HepG2 (cell line): ENCODE measurements around the gene PCGF6. TPM values are rescaled to one million over a fixed set of nuclear protein-coding genes. Genes with fewer than 3 reads are reported as not detected.

Experiments used
- ASH2L ChIP-seq: fragments of 300-600, 200-600 bp; sonication (generic); IDR thresholded peaks from 2 replicates; pipeline ENCODE4 v1.7.0; 2017; ENCODE audit warnings: low read depth, mild to moderate bottlenecking, moderate library complexity, mixed read lengths, low read length; ENCODE audit not compliant: insufficient read length
- CREB1 ChIP-seq, 2 experiments: fragments of 450-650 bp in 1 of 2; IDR thresholded peaks; 2 replicates each; pipeline ENCODE4 v1.6.1; 2016 to 2017; ENCODE audit warnings: control low read depth in 1 of 2, mild to moderate bottlenecking in 1 of 2, missing compliant biosample characterization in 1 of 2, missing genetic modification characterization in 1 of 2
- FOXC1 ChIP-seq: sonication (generic); formaldehyde crosslinking; IDR thresholded peaks from 2 replicates; pipeline ENCODE4 v1.8.0; 2022; ENCODE audit warnings: mild to moderate bottlenecking, missing genetic modification reagents, borderline replicate concordance
- HHEX ChIP-seq: IDR thresholded peaks from 2 replicates; pipeline ENCODE4 v1.6.1; 2016; ENCODE audit warnings: control low read depth
- JUN ChIP-seq: sonication (generic); formaldehyde crosslinking; IDR thresholded peaks from 2 replicates; pipeline ENCODE4 v1.4.0; 2020; ENCODE audit warnings: mild to moderate bottlenecking, missing genetic modification reagents
- JUND ChIP-seq: sonication (generic); formaldehyde crosslinking; IDR thresholded peaks from 2 replicates; pipeline ENCODE4 v1.8.0; 2022; ENCODE audit warnings: mild to moderate bottlenecking, missing genetic modification reagents
- PRMT3 ChIP-seq: sonication (generic); formaldehyde crosslinking; IDR thresholded peaks from 2 replicates; pipeline ENCODE4 v1.8.1; 2022; ENCODE audit warnings: low read depth, mild to moderate bottlenecking, moderate library complexity, missing genetic modification reagents, borderline replicate concordance
- REL ChIP-seq: sonication (generic); formaldehyde crosslinking; conservative IDR thresholded peaks from 2 replicates; pipeline ENCODE4 v1.8.0; 2022; ENCODE audit warnings: mild to moderate bottlenecking, missing genetic modification reagents, moderate library complexity
- SNAI1 ChIP-seq: sonication (generic); formaldehyde crosslinking; IDR thresholded peaks from 2 replicates; pipeline ENCODE4 v1.5.0; 2020; ENCODE audit warnings: mild to moderate bottlenecking, missing genetic modification reagents, borderline replicate concordance
- SOX5 ChIP-seq: IDR thresholded peaks from 2 replicates; pipeline ENCODE4 v1.6.1; 2016; ENCODE audit warnings: borderline replicate concordance
- SUZ12 ChIP-seq: fragments of 150-350 bp; IDR thresholded peaks from 2 replicates; pipeline ENCODE4 v1.6.1; 2014; ENCODE audit warnings: low read depth, low read length
- TSC22D2 ChIP-seq: sonication (generic); formaldehyde crosslinking; IDR thresholded peaks from 2 replicates; pipeline ENCODE4 v1.5.1; 2020; ENCODE audit warnings: missing genetic modification reagents, mild to moderate bottlenecking, borderline replicate concordance
- ZNF260 ChIP-seq: sonication (generic); formaldehyde crosslinking; IDR thresholded peaks from 2 replicates; pipeline ENCODE4 v1.4.0; 2020; ENCODE audit warnings: missing genetic modification reagents, low read depth, mild to moderate bottlenecking, borderline replicate concordance
- ZNF788 ChIP-seq: sonication (generic); formaldehyde crosslinking; IDR thresholded peaks from 2 replicates; pipeline ENCODE4 v1.5.0; 2020; ENCODE audit warnings: mild to moderate bottlenecking, missing genetic modification reagents, borderline replicate concordance
- ZSCAN9 ChIP-seq: IDR thresholded peaks from 2 replicates; pipeline ENCODE4 v1.6.1; 2016; ENCODE audit warnings: borderline replicate concordance
- polyA plus RNA-seq, 8 experiments: library from polyadenylated mRNA; depleted of rRNA in 3 of 8; stranded (reverse) in 7 of 8; unstranded in 1 of 8; fragments of >200 nt; fragmentation: Illumina TruSeq in 4 of 8; extraction: Trizol in 4 of 8; gene quantifications; 2 replicates each; pipeline versions ENCODE4 v1.2.1 to v1.2.3, GENCODE V29; 2011 to 2016; ENCODE audit warnings: low read depth in 4 of 8, missing spikeins in 1 of 8, mixed read lengths in 1 of 8; ENCODE audit not compliant: insufficient read depth in 1 of 8
- total RNA-seq, 5 experiments: library from RNA; depleted of rRNA; stranded (reverse); fragments of >200 nt; fragmentation: Illumina TruSeq; extraction: Trizol; gene quantifications; 2 replicates each; pipeline ENCODE4 v1.2.3, GENCODE V29; 2016; ENCODE audit warnings: low read depth in 1 of 5
- TF ChIP-seq, protein P1 (sequence below): sonication (generic); formaldehyde crosslinking; IDR thresholded peaks from 2 replicates; pipeline ENCODE4 v1.8.1; 2023; ENCODE audit warnings: mild to moderate bottlenecking, missing genetic modification reagents
- TF ChIP-seq, protein P2 (sequence below): sonication (generic); formaldehyde crosslinking; IDR thresholded peaks from 2 replicates; pipeline ENCODE4 v1.9.0; 2022; ENCODE audit warnings: low read depth, missing genetic modification reagents
- TF ChIP-seq, protein P3 (sequence below): sonication (generic); formaldehyde crosslinking; IDR thresholded peaks from 2 replicates; pipeline ENCODE4 v1.8.0; 2022; ENCODE audit warnings: mild to moderate bottlenecking, missing genetic modification reagents, moderate library complexity
- TF ChIP-seq, protein P4 (sequence below): IDR thresholded peaks from 2 replicates; pipeline ENCODE4 v1.6.1; 2016; ENCODE audit warnings: low read depth, missing genetic modification reagents, missing compliant biosample characterization
- TF ChIP-seq, protein P5 (sequence below): sonication (generic); formaldehyde crosslinking; IDR thresholded peaks from 2 replicates; pipeline ENCODE4 v1.5.1; 2020; ENCODE audit warnings: missing genetic modification reagents, mild to moderate bottlenecking, borderline replicate concordance

Gene PCGF6
- total and polyA plus RNA-seq, 2 of the 13 experiments (the other 11 are each of a cell fraction or from before 2014, with no cell fraction given), result 5.2 to 19.4 TPM

DNA sequence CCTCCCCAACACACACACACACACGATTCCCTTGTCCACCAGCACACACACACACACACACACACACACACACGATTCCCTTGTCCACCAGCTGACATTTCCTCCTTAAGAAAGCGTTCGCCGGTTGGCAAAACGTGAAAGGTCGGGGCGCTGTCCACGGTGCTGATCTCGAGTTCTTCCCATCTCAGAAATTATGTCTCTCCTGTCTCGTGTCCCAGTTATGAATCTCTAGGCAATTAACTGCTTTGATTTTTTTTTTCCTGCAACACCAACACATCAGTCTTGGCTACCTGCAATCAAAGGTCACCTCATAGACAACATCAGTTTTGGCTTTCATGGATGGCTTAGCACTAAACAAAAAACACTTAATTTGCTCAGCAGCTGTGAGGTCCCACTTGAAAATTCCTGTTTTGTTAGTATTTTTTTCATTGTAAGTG is 72.1 kb downstream of the PCGF6 start (continued):
- TF ChIP-seq, protein P1, sequence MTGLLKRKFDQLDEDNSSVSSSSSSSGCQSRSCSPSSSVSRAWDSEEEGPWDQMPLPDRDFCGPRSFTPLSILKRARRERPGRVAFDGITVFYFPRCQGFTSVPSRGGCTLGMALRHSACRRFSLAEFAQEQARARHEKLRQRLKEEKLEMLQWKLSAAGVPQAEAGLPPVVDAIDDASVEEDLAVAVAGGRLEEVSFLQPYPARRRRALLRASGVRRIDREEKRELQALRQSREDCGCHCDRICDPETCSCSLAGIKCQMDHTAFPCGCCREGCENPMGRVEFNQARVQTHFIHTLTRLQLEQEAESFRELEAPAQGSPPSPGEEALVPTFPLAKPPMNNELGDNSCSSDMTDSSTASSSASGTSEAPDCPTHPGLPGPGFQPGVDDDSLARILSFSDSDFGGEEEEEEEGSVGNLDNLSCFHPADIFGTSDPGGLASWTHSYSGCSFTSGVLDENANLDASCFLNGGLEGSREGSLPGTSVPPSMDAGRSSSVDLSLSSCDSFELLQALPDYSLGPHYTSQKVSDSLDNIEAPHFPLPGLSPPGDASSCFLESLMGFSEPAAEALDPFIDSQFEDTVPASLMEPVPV, result no peak
- TF ChIP-seq JUN (CRISPR knock-in tag) (no peak), ZNF788 (CRISPR knock-in tag) (no peak), ZNF260 (CRISPR knock-in tag) (no peak), JUND (CRISPR knock-in tag) (no peak), REL (CRISPR knock-in tag) (0 out of 2 replicates have a peak, but pooled peaks have one; percentile 45), SOX5 (CRISPR knock-in tag) (no peak), TSC22D2 (peak; percentile 80; the same call in 1 of the 2 replicates), FOXC1 (CRISPR knock-in tag) (no peak), ASH2L (no peak), PRMT3 (CRISPR knock-in tag) (no peak), SUZ12 (no peak), ZSCAN9 (CRISPR knock-in tag) (peak; percentile 59; the same call in 1 of the 2 replicates), CREB1 (IDR thresholded peaks at IDR 0.05) (no peak), CREB1 (CRISPR knock-in tag; IDR thresholded peaks at IDR 0.05) (no peak), HHEX (no peak), SNAI1 (no peak)
- TF ChIP-seq, protein P2, sequence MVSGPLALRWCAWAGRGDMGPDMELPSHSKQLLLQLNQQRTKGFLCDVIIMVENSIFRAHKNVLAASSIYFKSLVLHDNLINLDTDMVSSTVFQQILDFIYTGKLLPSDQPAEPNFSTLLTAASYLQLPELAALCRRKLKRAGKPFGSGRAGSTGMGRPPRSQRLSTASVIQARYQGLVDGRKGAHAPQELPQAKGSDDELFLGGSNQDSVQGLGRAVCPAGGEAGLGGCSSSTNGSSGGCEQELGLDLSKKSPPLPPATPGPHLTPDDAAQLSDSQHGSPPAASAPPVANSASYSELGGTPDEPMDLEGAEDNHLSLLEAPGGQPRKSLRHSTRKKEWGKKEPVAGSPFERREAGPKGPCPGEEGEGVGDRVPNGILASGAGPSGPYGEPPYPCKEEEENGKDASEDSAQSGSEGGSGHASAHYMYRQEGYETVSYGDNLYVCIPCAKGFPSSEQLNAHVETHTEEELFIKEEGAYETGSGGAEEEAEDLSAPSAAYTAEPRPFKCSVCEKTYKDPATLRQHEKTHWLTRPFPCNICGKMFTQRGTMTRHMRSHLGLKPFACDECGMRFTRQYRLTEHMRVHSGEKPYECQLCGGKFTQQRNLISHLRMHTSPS, result no peak
- TF ChIP-seq, protein P3, sequence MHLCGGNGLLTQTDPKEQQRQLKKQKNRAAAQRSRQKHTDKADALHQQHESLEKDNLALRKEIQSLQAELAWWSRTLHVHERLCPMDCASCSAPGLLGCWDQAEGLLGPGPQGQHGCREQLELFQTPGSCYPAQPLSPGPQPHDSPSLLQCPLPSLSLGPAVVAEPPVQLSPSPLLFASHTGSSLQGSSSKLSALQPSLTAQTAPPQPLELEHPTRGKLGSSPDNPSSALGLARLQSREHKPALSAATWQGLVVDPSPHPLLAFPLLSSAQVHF, result no peak
- TF ChIP-seq, protein P4, sequence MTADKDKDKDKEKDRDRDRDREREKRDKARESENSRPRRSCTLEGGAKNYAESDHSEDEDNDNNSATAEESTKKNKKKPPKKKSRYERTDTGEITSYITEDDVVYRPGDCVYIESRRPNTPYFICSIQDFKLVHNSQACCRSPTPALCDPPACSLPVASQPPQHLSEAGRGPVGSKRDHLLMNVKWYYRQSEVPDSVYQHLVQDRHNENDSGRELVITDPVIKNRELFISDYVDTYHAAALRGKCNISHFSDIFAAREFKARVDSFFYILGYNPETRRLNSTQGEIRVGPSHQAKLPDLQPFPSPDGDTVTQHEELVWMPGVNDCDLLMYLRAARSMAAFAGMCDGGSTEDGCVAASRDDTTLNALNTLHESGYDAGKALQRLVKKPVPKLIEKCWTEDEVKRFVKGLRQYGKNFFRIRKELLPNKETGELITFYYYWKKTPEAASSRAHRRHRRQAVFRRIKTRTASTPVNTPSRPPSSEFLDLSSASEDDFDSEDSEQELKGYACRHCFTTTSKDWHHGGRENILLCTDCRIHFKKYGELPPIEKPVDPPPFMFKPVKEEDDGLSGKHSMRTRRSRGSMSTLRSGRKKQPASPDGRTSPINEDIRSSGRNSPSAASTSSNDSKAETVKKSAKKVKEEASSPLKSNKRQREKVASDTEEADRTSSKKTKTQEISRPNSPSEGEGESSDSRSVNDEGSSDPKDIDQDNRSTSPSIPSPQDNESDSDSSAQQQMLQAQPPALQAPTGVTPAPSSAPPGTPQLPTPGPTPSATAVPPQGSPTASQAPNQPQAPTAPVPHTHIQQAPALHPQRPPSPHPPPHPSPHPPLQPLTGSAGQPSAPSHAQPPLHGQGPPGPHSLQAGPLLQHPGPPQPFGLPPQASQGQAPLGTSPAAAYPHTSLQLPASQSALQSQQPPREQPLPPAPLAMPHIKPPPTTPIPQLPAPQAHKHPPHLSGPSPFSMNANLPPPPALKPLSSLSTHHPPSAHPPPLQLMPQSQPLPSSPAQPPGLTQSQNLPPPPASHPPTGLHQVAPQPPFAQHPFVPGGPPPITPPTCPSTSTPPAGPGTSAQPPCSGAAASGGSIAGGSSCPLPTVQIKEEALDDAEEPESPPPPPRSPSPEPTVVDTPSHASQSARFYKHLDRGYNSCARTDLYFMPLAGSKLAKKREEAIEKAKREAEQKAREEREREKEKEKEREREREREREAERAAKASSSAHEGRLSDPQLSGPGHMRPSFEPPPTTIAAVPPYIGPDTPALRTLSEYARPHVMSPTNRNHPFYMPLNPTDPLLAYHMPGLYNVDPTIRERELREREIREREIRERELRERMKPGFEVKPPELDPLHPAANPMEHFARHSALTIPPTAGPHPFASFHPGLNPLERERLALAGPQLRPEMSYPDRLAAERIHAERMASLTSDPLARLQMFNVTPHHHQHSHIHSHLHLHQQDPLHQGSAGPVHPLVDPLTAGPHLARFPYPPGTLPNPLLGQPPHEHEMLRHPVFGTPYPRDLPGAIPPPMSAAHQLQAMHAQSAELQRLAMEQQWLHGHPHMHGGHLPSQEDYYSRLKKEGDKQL (CRISPR knock-in tag), result no peak
- TF ChIP-seq, protein P5, sequence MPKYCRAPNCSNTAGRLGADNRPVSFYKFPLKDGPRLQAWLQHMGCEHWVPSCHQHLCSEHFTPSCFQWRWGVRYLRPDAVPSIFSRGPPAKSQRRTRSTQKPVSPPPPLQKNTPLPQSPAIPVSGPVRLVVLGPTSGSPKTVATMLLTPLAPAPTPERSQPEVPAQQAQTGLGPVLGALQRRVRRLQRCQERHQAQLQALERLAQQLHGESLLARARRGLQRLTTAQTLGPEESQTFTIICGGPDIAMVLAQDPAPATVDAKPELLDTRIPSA (CRISPR knock-in tag), result no peak
